ENCODE results near the gene PGM2. TPM values are rescaled to one million over a fixed set of nuclear protein-coding genes. Genes with fewer than 3 reads are reported as not detected.

Gene PGM2
- total RNA-seq, 1 experiment from 2014 or later: 32.4 TPM

DNA sequence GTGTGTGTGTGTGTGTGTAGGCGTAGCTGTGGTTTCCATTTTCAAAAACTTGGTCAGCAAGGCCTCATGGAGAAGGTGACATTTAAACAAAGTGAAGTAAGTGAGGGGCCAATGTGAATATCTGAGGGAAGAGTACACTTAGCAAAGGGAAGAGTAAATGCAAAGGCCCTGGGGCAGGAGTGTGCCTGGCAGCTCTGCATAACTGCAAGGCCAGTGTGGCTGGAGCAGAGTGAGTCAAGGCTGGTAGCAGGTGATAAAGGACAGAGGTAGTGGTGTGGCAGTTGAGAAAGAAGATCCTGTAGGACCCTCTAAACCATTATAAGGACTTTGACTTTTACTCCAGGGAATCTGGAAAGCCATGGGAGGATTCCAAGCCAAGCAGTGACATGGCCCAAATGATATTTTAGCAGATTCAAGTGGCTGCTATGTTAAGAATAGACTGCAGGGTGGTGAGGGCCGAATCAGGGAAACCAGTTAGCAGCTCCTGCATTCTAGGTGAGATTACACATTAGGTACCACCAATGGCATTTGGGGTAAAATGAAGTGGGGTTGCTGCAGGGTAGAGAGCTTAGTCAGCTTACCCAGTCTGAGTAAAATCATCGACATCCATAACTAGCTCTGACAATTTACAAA lies 58.5 kb downstream of the PGM2 start:
- DNase-seq (ENCODE audit: low read depth, low spot score): no peak
- in situ Hi-C loops (cut with HindIII; ENCODE audit: low pct_unique_long_range_greater_than_20kb, low sequenced_read_pairs): no loop called here

DNA sequence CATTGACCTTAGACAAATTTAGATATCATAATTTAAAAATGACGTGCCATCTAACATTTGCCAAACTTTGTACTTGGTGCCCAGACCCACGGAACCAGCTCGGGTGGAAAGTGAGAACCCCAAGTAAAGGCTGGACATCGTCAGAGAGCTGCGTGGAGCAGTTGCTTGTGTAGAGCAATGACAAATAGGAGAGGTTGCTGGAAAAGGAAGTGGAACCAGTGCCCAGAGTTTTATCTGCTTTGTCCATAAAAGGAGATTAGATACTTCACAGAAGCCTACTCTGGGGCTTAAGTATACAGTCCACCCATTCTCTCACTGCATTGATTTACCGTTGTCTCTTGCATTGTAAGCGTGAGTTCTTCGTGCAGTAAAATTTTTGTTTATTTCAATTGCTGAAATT lies 59.0 kb downstream of the PGM2 start:
- DNase-seq (ENCODE audit: low read depth, low spot score): no peak
- in situ Hi-C loops (cut with HindIII; ENCODE audit: low pct_unique_long_range_greater_than_20kb, low sequenced_read_pairs): no loop called here

DNA sequence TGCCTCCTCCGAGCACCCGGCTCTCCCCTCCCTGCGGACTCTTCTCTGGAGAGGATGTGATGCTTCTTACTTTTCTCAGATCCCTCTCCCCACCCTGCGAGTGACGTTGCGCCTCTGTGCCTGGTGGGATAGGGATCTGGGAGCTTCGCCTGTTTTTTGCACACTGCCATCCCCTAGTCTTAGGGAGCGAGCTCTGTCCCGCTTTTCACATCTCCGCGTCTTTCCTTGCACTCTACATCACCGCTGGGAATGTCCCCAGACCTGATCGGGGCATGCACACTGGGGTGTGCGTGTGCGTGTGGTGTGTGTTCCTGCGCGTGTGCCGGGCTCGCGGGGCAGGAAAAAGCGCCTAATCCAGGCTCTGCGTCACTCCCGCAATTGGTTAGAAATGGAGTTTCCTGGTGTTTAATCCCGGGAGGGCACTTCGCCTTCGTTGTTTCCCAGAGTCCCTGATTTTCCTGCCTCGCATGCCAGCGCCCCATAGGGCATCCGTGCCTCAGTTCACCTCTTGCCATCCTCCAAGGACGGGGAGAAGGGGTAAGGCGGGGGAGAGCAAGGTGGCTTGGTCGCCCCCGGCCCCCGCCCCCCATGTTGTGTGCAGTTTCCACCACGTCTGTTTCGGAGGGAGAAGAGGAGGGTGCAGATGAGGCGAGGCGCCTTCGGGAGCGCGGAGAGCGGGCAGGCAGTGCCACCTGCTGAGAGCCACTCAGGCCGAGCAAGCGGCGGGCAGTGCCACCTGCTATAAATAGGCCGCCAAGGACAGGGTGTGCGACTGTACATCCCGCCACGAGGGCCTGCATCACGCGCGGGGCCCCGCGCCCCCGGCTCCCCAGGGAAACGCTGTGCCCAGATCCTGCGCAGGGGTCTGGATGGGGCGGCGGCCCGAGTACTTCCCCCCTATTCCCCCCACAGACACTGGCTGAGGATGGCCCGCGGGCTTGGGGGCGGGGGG lies 63.6 kb downstream of the PGM2 start:
- no peak for DNase-seq (ENCODE audit: low read depth, low spot score)

DNA sequence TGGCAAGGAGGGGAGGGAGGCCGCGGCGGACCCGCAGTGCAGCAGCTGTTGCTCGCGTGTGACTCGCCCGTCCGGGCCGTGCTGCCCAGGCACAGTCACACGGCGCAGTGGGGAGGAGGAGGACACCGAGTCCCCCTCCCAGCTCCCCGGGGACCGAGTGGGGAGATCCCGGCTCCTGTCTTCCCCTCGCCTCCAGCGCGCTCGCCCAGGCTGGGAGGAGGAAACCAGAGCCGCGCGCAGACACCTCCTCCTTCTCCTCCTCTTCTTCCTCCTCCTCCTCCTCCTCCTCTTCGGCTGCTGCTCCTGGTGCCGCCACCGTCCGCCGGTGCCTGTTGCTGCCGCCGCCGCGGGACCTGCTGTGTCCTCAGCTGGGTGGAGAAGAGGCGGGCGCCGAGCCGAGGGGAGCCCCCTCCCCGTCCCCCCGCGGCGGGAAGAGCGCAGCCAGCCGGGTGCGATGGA lies 64.3 kb downstream of the PGM2 start, which contains the start of gene TBC1D1:
TBC1D1 (plus strand) TSS at position 284 of the 459 bp plus-strand sequence. CDS start 11,012 bp downstream, outside the sequence.
- no peak for DNase-seq (ENCODE audit: low read depth, low spot score)
- in situ Hi-C loops (cut with HindIII; ENCODE audit: low pct_unique_long_range_greater_than_20kb, low sequenced_read_pairs): no loop called here

More for the DNA sequence above, 63.6 kb downstream of the PGM2 start:
- in situ Hi-C loops (cut with HindIII; ENCODE audit: low pct_unique_long_range_greater_than_20kb, low sequenced_read_pairs): no loop called here

DNA sequence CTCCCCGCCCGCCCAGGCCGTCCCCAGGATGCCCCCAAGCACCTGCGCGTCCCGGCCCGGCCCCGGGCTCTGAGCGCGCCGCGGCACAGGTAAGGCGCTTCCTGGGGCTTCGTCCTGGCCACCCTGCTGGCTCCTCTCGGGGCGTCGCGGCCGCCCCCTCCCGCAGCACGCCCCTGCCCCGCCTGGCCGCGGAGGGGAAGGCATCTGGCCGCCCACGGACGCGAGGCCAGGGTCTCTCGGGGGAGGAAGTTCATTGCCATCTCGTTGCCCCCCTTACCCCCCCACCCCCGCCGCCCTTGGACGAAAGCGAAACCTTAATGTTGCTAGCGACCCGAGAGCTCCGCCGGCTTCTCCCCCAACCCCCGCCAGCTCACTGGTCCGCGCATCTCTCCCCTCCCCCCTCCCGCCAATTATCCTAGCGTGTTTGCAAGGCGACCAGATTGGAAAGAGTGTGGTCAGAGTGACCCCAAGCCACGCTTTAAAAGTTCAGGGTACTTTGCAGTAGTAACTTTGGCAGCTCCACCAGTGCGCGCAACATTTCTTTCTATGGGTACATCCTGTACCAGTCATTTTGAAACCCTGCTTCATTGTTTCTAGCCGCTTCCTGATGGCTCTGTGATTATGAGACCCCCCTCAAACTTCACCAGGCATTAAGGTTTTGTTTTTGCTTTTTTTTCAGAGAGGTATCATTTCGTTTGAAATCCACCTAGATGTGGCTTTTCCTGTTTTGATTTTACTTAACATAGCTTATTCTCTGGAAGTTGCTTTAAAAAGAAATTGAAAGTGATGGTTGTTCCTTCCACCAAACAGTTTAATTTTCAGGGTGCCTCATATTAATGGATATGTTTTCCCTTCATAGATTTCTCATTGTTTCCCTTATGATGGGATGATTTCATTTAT lies 65.0 kb downstream of the PGM2 start:
- in situ Hi-C loops (cut with HindIII; ENCODE audit: low pct_unique_long_range_greater_than_20kb, low sequenced_read_pairs): no loop called here
- no peak for DNase-seq (ENCODE audit: low read depth, low spot score)

DNA sequence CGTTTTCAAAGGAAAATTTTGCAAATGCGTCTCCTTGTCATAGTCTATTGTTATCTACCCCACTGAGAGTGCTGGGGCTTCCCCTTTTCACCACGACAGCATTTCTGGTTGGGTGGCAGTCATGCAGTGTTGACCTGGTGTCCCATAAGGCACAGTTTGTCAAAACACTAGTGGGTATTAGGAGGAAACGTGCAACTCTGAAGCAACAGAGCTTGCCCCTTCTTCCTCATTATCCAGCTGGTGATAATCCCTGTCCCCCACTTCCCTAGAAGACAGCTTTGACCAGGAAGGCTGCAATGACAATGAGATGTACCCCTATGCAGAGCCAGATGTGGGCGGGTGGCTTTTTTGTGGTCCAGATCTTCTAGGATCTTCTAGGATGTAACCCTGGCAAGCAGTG lies 66.2 kb downstream of the PGM2 start:
- in situ Hi-C loops (cut with HindIII; ENCODE audit: low pct_unique_long_range_greater_than_20kb, low sequenced_read_pairs): no loop called here
- DNase-seq (ENCODE audit: low read depth, low spot score): no peak

DNA sequence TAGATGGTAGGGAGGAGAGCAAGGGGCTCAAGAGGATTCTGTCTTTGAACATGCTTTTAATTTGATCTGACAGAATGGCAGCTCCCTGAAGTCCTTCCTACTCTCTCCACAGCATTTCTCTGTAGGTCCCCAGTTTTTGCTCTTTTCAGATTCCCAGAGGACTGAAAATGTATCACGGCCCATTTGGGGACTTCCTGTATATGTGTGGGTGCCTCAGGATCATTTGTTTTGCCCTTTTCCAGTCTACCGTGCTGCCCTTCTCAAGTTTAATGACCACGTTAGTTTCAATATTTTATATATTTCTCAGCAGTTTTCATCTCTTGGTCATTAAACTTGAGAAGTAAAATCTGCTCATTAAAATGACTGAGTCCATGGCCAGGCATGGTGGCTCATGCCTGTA lies 66.7 kb downstream of the PGM2 start:
- in situ Hi-C loops (cut with HindIII; ENCODE audit: low pct_unique_long_range_greater_than_20kb, low sequenced_read_pairs): no loop called here
- DNase-seq (ENCODE audit: low read depth, low spot score): no peak

DNA sequence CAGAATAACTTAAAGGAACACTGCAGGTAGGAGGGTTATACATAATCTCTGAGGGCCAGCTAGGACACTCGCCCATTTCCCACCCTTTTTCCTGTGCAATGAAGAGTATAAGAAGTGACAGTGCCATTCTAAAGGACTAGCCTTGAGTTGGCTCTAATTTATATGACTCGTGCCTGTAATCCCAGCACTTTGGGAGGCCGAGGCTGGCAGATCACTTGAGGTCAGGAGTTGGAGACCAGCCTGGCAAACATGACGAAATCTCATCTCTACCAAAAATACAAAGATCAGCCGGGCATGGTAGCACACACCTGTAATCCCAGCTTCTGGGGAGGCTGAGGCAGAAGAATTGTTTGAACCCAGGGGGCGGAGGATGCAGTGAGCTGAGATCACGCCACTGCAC lies 68.8 kb downstream of the PGM2 start:
- in situ Hi-C loops (cut with HindIII; ENCODE audit: low pct_unique_long_range_greater_than_20kb, low sequenced_read_pairs): no loop called here
- no peak for DNase-seq (ENCODE audit: low read depth, low spot score)

DNA sequence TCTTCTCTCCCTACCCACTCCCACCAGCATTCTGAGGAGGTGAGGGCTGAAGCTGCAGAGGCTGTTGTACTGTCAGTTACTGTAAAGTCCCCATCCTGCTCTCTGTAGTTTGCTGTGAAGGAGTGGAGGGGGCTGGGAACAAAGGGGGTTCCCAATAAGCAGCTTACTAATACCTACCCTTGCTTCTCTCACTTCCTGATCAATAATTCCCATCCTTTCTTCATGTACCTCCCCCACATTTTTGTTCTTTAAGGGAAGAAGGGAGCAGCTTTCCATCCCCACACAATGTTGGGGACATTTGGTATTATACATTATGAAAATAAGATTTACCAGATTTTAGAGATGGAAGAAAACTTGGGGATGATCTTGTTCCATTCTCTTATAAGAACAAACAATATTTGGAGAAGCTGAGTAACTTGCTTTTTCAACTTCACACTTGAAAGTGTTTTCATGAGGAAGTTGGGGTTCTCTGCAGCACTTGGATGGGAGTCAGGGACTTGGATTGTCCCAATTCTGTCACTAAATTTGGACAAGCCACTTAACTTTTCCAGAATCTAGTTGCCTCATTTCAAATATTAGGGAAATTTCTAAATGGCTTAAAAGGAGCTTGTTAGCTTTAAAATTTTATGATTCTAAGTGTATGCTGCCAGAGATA lies 69.8 kb downstream of the PGM2 start:
- DNase-seq (ENCODE audit: low read depth, low spot score): no peak
- in situ Hi-C loops (cut with HindIII; ENCODE audit: low pct_unique_long_range_greater_than_20kb, low sequenced_read_pairs): no loop called here

DNA sequence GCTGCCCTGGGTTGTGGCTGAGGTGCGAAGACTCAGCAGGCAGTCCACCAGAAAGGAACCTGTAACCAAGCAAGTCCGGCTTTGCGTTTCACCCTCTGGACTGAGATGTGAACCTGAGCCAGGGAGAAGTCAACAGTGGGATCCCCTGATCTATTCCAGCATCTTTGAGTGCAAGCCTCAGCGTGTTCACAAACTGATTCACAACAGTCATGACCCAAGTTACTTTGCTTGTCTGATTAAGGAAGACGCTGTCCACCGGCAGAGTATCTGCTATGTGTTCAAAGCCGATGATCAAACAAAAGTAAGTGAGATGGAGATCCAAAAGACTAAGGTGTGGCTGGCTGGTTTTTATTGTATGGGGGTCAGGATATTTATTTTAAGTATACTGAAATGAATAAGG lies 75.7 kb downstream of the PGM2 start:
- no peak for DNase-seq (ENCODE audit: low read depth, low spot score)
- in situ Hi-C loops (cut with HindIII; ENCODE audit: low pct_unique_long_range_greater_than_20kb, low sequenced_read_pairs): no loop called here

DNA sequence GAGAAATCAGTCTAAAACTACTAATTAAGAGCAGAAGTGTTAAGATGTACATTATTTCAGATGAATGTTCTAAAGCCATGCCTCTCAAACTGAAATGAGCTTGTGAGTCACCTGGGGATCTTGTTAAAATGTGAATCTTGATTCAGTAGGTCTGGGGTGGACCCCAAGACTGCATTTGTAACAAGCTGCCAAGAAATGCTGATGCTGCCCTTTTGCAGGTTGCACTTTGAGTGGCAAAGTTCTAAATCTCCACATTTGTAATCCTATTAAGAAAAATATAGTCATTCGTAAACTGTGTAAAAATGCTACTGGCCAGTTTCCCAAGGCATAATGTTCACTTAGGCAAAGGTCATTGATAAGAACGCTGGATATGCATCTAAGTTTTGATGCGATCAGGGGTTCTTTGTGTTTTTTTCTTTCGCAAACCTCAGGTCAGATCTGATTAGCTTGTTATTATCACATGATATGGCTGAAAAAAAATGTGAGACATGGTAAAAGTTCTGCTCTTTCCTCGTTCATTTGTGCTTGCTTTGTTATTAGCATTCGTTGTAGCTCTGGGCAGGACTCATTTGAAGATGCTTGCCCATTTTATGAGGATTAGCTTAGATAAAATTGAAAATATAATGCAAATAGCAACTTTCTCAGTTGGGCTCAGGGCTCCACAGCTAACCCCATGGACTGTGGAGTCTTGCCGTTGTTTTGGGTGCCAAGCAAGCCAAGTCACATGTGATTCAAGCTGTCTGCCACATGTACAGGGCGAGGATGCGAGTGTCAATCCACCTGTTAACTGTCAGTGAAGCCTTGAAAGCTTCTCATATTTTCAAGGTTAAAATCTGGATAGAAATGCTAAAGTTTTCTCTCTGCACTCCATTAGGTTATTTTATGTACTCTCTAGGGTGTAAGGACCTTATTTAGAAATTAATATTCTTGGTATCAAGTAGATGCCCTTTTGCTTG lies 76.5 kb downstream of the PGM2 start:
- DNase-seq (ENCODE audit: low read depth, low spot score): no peak
- in situ Hi-C loops (cut with HindIII; ENCODE audit: low pct_unique_long_range_greater_than_20kb, low sequenced_read_pairs): no loop called here

DNA sequence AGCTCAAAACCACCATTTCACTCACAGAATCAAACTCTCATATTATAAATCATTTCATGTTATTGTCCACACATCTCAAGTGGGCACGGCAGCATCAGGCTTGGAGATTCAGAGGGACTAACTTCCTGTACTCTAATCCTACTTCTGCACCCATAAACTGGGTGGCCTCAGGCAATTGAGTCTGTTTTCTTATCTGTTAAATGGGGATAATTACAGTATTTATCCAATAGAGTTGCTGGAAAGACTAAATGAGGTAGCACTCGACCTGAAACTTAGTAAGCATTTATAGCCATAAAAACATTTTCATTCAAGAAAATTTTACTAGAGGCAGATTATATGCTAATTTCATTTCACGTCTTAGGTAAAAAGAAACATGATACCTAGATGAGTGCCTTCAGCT lies 77.4 kb downstream of the PGM2 start:
- DNase-seq (ENCODE audit: low read depth, low spot score): no peak
- in situ Hi-C loops (cut with HindIII; ENCODE audit: low pct_unique_long_range_greater_than_20kb, low sequenced_read_pairs): no loop called here

DNA sequence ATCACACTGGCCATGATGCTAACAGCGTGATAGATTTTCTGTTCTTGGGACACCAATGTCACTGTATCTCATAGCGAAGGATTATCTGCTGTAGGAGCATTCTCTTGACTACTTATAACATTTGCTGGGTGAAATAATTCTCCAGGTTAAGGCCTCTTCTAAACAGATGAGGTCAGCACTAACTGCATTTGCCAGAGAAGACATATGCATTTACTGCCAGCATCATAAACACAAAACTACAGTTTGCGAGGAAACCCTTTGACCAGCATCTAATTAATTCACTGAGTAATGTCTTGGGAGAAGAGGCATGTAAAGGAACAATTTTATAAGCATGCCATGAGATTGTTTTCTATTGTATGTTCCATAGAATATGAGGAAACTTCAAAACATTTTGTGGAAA lies 78.3 kb downstream of the PGM2 start:
- in situ Hi-C loops (cut with HindIII; ENCODE audit: low pct_unique_long_range_greater_than_20kb, low sequenced_read_pairs): no loop called here

DNA sequence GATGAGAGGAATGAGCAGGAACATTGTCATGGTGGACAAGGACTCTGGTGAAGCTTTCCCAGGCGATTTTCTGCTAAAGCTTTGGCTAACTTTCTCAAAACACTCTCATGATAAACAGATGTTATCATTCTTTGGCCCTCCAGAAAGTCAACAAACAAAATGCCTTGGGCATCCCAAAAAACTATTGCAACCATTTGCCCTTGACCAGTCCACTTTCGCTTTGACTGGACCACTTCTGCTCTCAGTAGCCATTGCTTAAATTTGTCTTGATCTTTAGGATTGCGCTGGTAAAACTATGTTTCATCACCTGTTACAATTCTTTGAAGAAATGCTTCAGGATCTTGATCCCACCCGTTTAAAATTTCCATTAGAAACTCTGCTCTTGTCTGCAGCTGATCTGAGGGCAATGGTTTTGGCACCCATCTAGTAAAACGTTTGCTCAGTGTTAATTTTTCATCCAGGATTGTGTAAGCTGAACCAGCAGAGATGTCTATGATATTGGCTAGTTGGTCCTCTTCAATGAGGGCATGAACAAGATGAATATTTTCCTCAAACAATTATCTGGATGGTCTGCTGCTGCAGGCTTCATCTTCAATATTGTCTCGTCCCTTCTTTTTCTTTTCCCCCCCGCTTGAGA lies 79.2 kb downstream of the PGM2 start:
- DNase-seq (ENCODE audit: low read depth, low spot score): no peak
- in situ Hi-C loops (cut with HindIII; ENCODE audit: low pct_unique_long_range_greater_than_20kb, low sequenced_read_pairs): no loop called here

More for the DNA sequence above, 78.3 kb downstream of the PGM2 start:
- DNase-seq (ENCODE audit: low read depth, low spot score): no peak

DNA sequence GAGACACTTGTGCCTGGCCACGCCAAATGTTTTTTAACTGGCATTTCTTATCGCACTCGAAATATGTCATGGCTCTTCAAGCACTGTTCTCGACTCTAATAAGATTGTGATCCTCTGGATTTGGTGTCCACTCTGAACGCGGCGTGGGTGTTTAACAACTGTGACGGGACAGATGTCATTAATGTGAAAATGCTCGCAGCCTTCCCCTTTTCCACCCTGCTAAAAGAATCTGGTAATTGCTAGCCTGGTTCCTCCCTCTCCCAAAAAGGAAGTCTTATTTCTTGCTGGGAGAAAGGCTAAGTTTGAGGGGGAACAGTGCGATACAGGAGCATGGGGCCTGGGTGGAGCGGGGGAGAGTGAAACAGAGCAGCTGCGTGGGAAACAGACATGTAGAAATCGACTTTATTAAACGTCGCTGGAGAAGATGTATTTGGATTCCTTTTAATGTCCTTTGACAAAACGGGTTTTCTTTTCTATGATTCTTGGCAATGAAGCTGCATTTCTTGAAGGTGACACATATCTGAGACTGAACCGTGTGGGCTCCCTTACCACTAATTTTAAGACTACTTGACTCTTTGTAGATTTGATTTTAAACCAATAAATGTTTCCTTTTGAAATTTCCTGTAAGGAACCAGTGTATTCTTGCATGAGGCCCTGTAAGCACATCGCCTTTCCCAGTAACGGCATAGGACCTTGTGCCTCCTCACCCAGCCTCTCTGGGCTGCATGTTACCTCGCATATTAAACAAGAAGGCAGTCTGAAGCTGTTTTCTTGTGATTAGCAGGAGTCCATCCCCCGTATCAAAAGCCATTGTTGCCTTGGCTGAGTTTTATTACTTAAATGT lies 82.2 kb downstream of the PGM2 start:
- in situ Hi-C loops (cut with HindIII; ENCODE audit: low pct_unique_long_range_greater_than_20kb, low sequenced_read_pairs): no loop called here
- no peak for DNase-seq (ENCODE audit: low read depth, low spot score)
